Measurements from ENCODE around the gene AATF. TPM values are rescaled to one million over a fixed set of nuclear protein-coding genes. Genes with fewer than 3 reads are reported as not detected.
A peak's percentile ranks its signal among the peaks of the same experiment; 100 is the strongest.

AATF gene
- total RNA-seq, 1 donor from 2014 or later: 11.5 TPM

DNA sequence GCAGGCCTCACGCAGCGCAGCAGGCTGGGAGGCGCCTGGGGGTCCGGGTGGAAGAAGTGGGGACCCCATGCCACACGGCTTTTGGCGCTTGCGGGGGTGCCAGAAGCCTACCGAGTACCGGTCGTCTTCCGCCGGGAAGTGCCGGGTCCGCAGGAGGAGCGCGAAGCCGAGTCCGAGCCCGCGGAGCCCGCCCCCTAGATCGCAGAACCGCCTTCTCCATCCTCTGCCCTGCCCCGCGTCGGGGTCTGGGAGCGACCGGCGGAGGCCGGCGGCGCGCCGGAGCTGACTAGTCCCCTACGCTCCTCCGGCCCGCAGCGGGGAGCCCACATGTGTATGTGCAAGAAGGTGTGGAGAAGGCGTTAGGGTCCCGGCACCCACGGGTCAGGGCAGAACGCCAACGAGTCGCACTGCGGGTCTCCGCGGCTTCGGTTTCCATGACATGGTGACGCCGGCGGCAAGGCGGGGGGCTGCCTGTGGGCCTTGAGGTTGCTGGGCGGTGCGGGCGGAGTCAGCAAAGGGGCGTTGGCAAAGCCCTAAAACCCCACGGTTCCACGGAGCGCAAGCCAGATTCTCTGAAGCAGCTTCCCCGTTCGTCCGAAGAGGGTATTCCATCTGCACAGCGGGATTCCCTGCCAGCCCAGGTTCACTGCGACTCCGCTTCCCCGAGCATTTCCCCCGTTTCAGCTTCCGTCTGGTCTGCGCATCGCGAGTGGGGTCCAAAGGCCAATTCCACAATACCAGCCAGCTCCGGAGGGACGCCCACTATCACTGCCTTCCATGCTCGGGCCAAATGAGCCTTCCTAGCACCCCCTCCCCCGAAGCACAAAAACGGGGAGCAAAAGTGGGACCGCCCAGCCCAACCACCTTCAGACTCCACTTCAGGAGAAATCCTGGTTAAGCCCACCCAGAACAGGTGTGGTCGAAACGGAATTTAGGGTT is 13.8 kb upstream of the AATF start:
- H3K4me1 ChIP-seq (ENCODE audit: control insufficient read depth in 3 of 3, insufficient read depth in 3 of 3, low read length in 3 of 3): peaks cover 61 to 83% (median 72%) of the 10 kb centered on the region in 3 donors
- no peak overlapping the region for H3K9ac ChIP-seq (ENCODE audit: low read depth in 1 of 3, low read length in 3 of 3)
- H3K4me3 ChIP-seq (ENCODE audit: low read length in 3 of 3): peak overlapping the region in 2 of 3 donors; percentile 29 to 40
- H3K9me3 ChIP-seq (ENCODE audit: control insufficient read depth in 3 of 3, low read length in 3 of 3): no peaks in the 10 kb centered on the region
- H3K27me3 ChIP-seq (ENCODE audit: control insufficient read depth in 3 of 3, insufficient read depth in 3 of 3, low read length in 3 of 3): peaks cover 98 to 100% (median 98%) of the 10 kb centered on the region in 3 donors
- no peak overlapping the region for H3K27ac ChIP-seq (ENCODE audit: low read depth, low read length)
- no peaks in the 10 kb centered on the region for H3K36me3 ChIP-seq (ENCODE audit: control insufficient read depth in 3 of 3, insufficient read depth in 3 of 3, low read length in 3 of 3)

DNA sequence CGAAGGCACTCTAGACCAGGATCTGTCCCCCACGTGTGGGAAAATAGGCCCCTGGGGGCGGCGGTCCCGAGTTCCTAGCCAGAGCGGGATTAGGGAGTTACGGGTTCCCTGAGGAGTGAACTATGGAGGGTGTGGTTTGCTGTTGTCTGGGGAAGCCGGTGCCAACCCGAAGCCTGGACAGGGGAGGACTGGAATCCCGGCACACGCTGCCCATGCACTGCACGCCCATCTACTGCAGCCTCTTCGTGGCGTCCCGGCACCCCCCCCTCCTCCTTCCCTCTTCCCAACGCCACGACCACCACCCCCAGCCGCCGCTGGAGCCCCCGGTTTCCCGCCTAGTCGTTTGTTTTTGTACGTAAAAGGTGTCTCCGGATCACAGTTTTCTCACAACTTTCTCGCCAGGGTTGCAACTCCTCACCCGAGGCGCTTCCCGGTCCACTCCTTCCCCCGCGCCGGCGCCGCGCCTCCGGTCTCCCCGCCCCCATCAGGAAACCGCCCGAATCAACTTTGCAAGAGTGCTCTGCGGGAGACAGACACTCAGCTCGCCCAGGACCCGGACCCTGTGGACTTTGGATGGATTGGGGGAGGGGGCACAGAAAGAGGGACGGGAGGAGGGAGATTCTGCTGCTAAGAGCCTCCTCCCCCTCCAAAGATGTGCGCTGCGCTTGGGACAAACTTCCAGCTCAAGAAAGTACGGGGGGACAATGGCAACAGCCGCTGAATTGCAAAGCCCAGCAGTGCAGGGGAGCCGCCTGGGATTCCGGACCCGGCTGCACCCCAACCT is 12.9 kb upstream of the AATF start:
- Histone ChIP-seq H3K27me3 (ENCODE audit: control insufficient read depth in 3 of 3, insufficient read depth in 3 of 3, low read length in 3 of 3) (peaks cover 97 to 99% (median 98%) of the 10 kb centered on the region in 3 donors), H3K9ac (ENCODE audit: low read depth in 1 of 3, low read length in 3 of 3) (no peak overlapping the region), H3K9me3 (ENCODE audit: control insufficient read depth in 3 of 3, low read length in 3 of 3) (no peaks in the 10 kb centered on the region), H3K4me3 (ENCODE audit: low read length in 3 of 3) (peak overlapping the region in 2 of 3 donors; percentile 13 to 40), H3K36me3 (ENCODE audit: control insufficient read depth in 3 of 3, insufficient read depth in 3 of 3, low read length in 3 of 3) (no peaks in the 10 kb centered on the region), H3K4me1 (ENCODE audit: control insufficient read depth in 3 of 3, insufficient read depth in 3 of 3, low read length in 3 of 3) (peaks cover 61 to 86% (median 72%) of the 10 kb centered on the region in 3 donors), H3K27ac (ENCODE audit: low read depth, low read length) (no peak overlapping the region)

DNA sequence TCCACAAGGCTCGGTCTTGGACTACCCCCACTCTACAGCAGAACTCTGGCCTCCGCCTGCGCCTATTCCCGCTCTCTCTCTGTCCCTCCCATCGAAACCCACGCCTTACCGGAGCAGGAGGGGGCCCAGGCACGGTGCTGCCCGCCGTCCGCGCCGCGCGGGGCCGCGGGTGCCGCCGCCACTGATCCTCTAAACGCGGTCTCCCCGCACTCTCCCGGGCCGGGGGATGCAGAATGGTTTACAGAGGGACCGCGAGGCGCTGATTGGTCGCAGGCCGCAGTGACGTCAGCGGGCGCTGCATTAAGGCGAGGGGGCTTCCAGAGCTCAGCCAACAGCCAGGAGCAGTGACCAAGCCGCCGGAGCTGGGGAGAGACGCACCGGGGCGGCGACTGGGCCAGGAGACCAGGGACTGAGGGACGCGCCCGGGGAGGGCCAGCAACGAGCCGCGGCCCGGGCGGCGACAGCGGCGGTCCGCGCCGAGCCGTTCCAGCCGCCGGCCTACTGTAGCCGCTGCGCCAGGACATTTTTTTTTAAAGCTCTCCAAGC is 12.2 kb upstream of the AATF start:
- peaks cover 58 to 81% (median 71%) of the 10 kb centered on the region in 3 donors for H3K4me1 ChIP-seq (ENCODE audit: control insufficient read depth in 3 of 3, insufficient read depth in 3 of 3, low read length in 3 of 3)
- H3K9ac ChIP-seq (ENCODE audit: low read depth in 1 of 3, low read length in 3 of 3): no peak overlapping the region
- H3K4me3 ChIP-seq (ENCODE audit: low read length in 3 of 3): no peak overlapping the region
- peaks cover 97 to 99% (median 98%) of the 10 kb centered on the region in 3 donors for H3K27me3 ChIP-seq (ENCODE audit: control insufficient read depth in 3 of 3, insufficient read depth in 3 of 3, low read length in 3 of 3)
- no peaks in the 10 kb centered on the region for H3K36me3 ChIP-seq (ENCODE audit: control insufficient read depth in 3 of 3, insufficient read depth in 3 of 3, low read length in 3 of 3)
- no peaks in the 10 kb centered on the region for H3K9me3 ChIP-seq (ENCODE audit: control insufficient read depth in 3 of 3, low read length in 3 of 3)
- no peak overlapping the region for H3K27ac ChIP-seq (ENCODE audit: low read depth, low read length)

GRCh38 chr17:36937001-36937958 is 11.5 kb upstream of the AATF start, which contains the start of gene LHX1:
TSS of gene LHX1 (plus strand) at chr17:36937475. CDS start at chr17:36938198, 723 bp downstream.
- Histone ChIP-seq H3K27me3 (ENCODE audit: control insufficient read depth in 3 of 3, insufficient read depth in 3 of 3, low read length in 3 of 3) (peaks cover 97 to 99% (median 98%) of the 10 kb centered on the region in 3 donors), H3K4me3 (ENCODE audit: low read length in 3 of 3) (peak within 1 kb of the TSS in 2 of 3 donors; percentile 9 to 49), H3K9me3 (ENCODE audit: control insufficient read depth in 3 of 3, low read length in 3 of 3) (no peaks in the 10 kb centered on the region), H3K4me1 (ENCODE audit: control insufficient read depth in 3 of 3, insufficient read depth in 3 of 3, low read length in 3 of 3) (peaks cover 53 to 79% (median 70%) of the 10 kb centered on the region in 3 donors), H3K36me3 (ENCODE audit: control insufficient read depth in 3 of 3, insufficient read depth in 3 of 3, low read length in 3 of 3) (no peaks in the 10 kb centered on the region), H3K9ac (ENCODE audit: low read depth in 1 of 3, low read length in 3 of 3) (no peak within 1 kb of the TSS), H3K27ac (ENCODE audit: low read depth, low read length) (no peak within 1 kb of the TSS)

GRCh38 chr17:36937959-36938565 is 10.7 kb upstream of the AATF start:
- H3K27ac ChIP-seq (ENCODE audit: low read depth, low read length): no peak overlapping the region
- H3K4me3 ChIP-seq (ENCODE audit: low read length in 3 of 3): peak overlapping the region in 2 of 3 donors; percentile 9 to 41
- H3K27me3 ChIP-seq (ENCODE audit: control insufficient read depth in 3 of 3, insufficient read depth in 3 of 3, low read length in 3 of 3): peaks cover 98 to 99% (median 99%) of the 10 kb centered on the region in 3 donors
- H3K4me1 ChIP-seq (ENCODE audit: control insufficient read depth in 3 of 3, insufficient read depth in 3 of 3, low read length in 3 of 3): peaks cover 50 to 81% (median 71%) of the 10 kb centered on the region in 3 donors
- no peaks in the 10 kb centered on the region for H3K36me3 ChIP-seq (ENCODE audit: control insufficient read depth in 3 of 3, insufficient read depth in 3 of 3, low read length in 3 of 3)
- H3K9me3 ChIP-seq (ENCODE audit: control insufficient read depth in 3 of 3, low read length in 3 of 3): no peaks in the 10 kb centered on the region
- H3K9ac ChIP-seq (ENCODE audit: low read depth in 1 of 3, low read length in 3 of 3): no peak overlapping the region

GRCh38 chr17:36938566-36939051 is 10.1 kb upstream of the AATF start:
- peaks cover 98 to 99% (median 99%) of the 10 kb centered on the region in 3 donors for H3K27me3 ChIP-seq (ENCODE audit: control insufficient read depth in 3 of 3, insufficient read depth in 3 of 3, low read length in 3 of 3)
- peak overlapping the region in 1 of 3 donors; percentile 41 for H3K4me3 ChIP-seq (ENCODE audit: low read length in 3 of 3)

DNA sequence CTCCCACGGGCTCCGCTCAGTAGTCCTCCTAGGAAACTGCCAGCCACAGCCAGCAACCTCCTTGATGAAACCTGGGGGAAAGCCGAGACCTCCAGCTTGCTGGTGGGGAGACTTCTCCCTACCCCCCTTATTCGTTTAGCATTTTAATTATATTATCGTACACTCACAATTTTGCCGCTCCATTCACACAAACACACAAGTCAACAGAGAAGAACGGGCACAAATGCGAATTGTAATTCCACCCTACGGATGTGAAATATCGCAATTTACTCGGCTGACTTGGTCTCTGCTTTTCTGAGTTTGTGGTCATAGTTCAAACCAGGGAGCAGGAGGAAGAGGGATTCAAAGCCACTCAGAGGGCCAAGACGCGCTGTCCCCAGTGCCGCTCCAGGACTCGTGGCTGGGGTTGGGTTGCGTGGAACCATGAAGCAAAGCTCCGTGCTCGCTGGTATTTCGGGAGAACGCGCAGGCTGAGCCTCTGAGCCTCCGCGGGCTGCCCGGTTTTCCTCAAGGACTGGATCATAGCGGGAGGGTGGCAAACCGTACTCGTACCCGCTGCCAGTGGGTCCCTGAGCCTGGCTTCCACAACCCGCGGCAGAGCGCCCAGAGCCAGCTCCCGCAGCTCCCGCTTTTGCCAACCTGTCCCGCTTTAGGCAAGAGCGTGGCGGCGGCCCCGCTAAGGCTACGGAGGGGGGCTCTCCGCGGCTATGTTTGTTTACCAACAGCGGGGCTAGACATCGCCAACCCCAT is 9.5 kb upstream of the AATF start:
- Histone ChIP-seq H3K4me3 (ENCODE audit: low read length in 3 of 3) (no peak overlapping the region), H3K9ac (ENCODE audit: low read depth in 1 of 3, low read length in 3 of 3) (no peak overlapping the region), H3K27me3 (ENCODE audit: control insufficient read depth in 3 of 3, insufficient read depth in 3 of 3, low read length in 3 of 3) (peaks cover 98 to 99% (median 98%) of the 10 kb centered on the region in 3 donors), H3K9me3 (ENCODE audit: control insufficient read depth in 3 of 3, low read length in 3 of 3) (no peaks in the 10 kb centered on the region), H3K4me1 (ENCODE audit: control insufficient read depth in 3 of 3, insufficient read depth in 3 of 3, low read length in 3 of 3) (peaks cover 46 to 69% (median 60%) of the 10 kb centered on the region in 3 donors), H3K36me3 (ENCODE audit: control insufficient read depth in 3 of 3, insufficient read depth in 3 of 3, low read length in 3 of 3) (no peaks in the 10 kb centered on the region), H3K27ac (ENCODE audit: low read depth, low read length) (no peak overlapping the region)

More at GRCh38 chr17:36938566-36939051, 10.1 kb upstream of the AATF start:
- Histone ChIP-seq H3K27ac (ENCODE audit: low read depth, low read length) (no peak overlapping the region), H3K4me1 (ENCODE audit: control insufficient read depth in 3 of 3, insufficient read depth in 3 of 3, low read length in 3 of 3) (peaks cover 48 to 76% (median 67%) of the 10 kb centered on the region in 3 donors), H3K9me3 (ENCODE audit: control insufficient read depth in 3 of 3, low read length in 3 of 3) (no peaks in the 10 kb centered on the region), H3K36me3 (ENCODE audit: control insufficient read depth in 3 of 3, insufficient read depth in 3 of 3, low read length in 3 of 3) (no peaks in the 10 kb centered on the region), H3K9ac (ENCODE audit: low read depth in 1 of 3, low read length in 3 of 3) (no peak overlapping the region)

DNA sequence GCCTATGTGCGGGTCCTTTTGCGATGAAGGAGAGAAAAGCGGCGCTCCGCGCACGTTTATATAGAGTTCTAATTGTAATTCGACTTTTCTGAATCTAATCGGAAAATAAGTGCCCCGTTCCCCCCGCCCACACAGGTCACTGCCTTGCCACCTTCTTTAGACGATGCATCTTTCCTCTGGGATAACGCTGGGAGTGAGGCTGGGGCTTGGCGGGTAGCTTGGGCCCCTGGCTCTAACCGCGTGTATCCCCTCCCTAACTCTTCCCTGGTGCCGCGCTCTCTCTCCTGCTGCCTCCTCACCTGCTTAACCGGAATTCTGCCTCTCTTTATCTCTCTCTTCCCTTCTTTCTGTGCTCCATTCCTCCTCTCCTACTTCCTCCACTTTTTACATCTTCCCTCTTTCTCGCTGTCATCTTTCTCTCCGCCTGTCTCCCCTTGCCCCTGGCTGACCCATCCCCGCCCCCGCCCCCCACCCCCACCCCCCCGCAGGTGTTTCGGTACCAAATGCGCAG is 8.9 kb upstream of the AATF start:
- H3K27me3 ChIP-seq (ENCODE audit: control insufficient read depth in 3 of 3, insufficient read depth in 3 of 3, low read length in 3 of 3): peaks cover 97 to 99% (median 97%) of the 10 kb centered on the region in 3 donors
- H3K9me3 ChIP-seq (ENCODE audit: control insufficient read depth in 3 of 3, low read length in 3 of 3): no peaks in the 10 kb centered on the region
- no peak overlapping the region for H3K27ac ChIP-seq (ENCODE audit: low read depth, low read length)
- no peak overlapping the region for H3K4me3 ChIP-seq (ENCODE audit: low read length in 3 of 3)
- H3K9ac ChIP-seq (ENCODE audit: low read depth in 1 of 3, low read length in 3 of 3): no peak overlapping the region
- H3K36me3 ChIP-seq (ENCODE audit: control insufficient read depth in 3 of 3, insufficient read depth in 3 of 3, low read length in 3 of 3): no peaks in the 10 kb centered on the region
- peaks cover 42 to 63% (median 56%) of the 10 kb centered on the region in 3 donors for H3K4me1 ChIP-seq (ENCODE audit: control insufficient read depth in 3 of 3, insufficient read depth in 3 of 3, low read length in 3 of 3)

Data from skeletal muscle tissue (tissue), 4 donors.